ENCODE results near the gene SLITRK1.

Gene SLITRK1

GRCh38 chr13:83881140-83881684 lies 1.1 kb downstream of the SLITRK1 start:
- no peak for DNase-seq (ENCODE audit: low read depth, low spot score)
- TF ChIP-seq CTCF (IDR thresholded peaks at IDR 0.05; ENCODE audit: low read depth, low read length) = no peak
- in situ Hi-C loops (cut with HindIII; ENCODE audit: low sequenced_read_pairs) = no loop called here
- peak overlapping the region; percentile 37 for H3K4me3 ChIP-seq (ENCODE audit: low read depth, low read length)

GRCh38 chr13:83880275-83881139 lies 1.8 kb downstream of the SLITRK1 start:
- in situ Hi-C loops (cut with HindIII; ENCODE audit: low sequenced_read_pairs) = no loop called here
- no peak for TF ChIP-seq CTCF (IDR thresholded peaks at IDR 0.05; ENCODE audit: low read depth, low read length)
- no peak for DNase-seq (ENCODE audit: low read depth, low spot score)
- peak overlapping the region; percentile 37 for H3K4me3 ChIP-seq (ENCODE audit: low read depth, low read length)

- in situ Hi-C loops (cut with HindIII; ENCODE audit: low sequenced_read_pairs) = no loop called here
- TF ChIP-seq CTCF (IDR thresholded peaks at IDR 0.05; ENCODE audit: low read depth, low read length) = no peak
- no peak for DNase-seq (ENCODE audit: low read depth, low spot score)
- peak overlapping the region; percentile 43 for H3K4me3 ChIP-seq (ENCODE audit: low read depth, low read length)
Measured at GRCh38 chr13:83879431-83880171, 2.7 kb downstream of the SLITRK1 start.

GRCh38 chr13:83878691-83879430 lies 3.4 kb downstream of the SLITRK1 start:
- no peak for DNase-seq (ENCODE audit: low read depth, low spot score)
- peak overlapping the region; percentile 43 for H3K4me3 ChIP-seq (ENCODE audit: low read depth, low read length)
- TF ChIP-seq CTCF (IDR thresholded peaks at IDR 0.05; ENCODE audit: low read depth, low read length) = no peak
- in situ Hi-C loops (cut with HindIII; ENCODE audit: low sequenced_read_pairs) = no loop called here

- no peak for DNase-seq (ENCODE audit: low read depth, low spot score)
- in situ Hi-C loops (cut with HindIII; ENCODE audit: low sequenced_read_pairs) = no loop called here
- H3K4me3 ChIP-seq (ENCODE audit: low read depth, low read length) = no peak overlapping the region
- no peak for TF ChIP-seq CTCF (IDR thresholded peaks at IDR 0.05; ENCODE audit: low read depth, low read length)
Measured at GRCh38 chr13:83877651-83878355, 4.5 kb downstream of the SLITRK1 start.

All from astrocyte of the spinal cord (primary cell).